GM23248 (cell line): Measurements from ENCODE around the gene ERVV-1.

ENCODE experiments used
- EZH2 ChIP-seq: fragments of 200-600 bp; sonication (generic); IDR thresholded peaks from 2 replicates; pipeline ENCODE4 v1.6.1; 2018; ENCODE audit warnings: antibody characterized with exemption, mild to moderate bottlenecking; ENCODE audit not compliant: insufficient read depth, poor library complexity, severe bottlenecking
- EZH2phosphoT487 ChIP-seq: fragments of 200-600 bp; sonication (generic); IDR thresholded peaks from 2 replicates; pipeline ENCODE4 v1.6.1; 2018; ENCODE audit warnings: antibody characterized with exemption, moderate library complexity, mild to moderate bottlenecking, low read depth; ENCODE audit not compliant: insufficient read depth

DNA sequence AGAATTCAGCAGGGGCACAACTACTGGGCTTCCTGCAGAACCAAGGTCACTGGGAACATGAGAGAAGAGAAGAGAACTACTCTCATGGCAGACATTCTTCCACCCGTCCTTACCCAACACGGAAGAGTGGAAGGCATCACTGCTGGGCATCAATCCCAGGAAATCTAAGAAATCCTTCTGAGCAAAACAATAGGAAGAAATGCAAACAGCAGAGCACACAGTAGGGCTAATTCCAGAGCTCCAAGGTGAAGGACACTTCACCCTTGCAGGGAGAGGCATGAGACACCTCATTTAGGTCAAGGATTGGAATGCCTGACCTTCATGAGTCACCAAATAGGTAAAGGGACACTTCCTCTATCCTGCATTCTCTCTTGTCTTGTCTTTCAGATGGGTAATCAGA lies 33.7 kb downstream of the ERVV-1 start:
- TF ChIP-seq EZH2 (no peak), EZH2phosphoT487 (no peak)
